HG03521 (cell line): ENCODE results near the gene RNF222.
"Not testable (repeated sequence)": the region's sequence is repeated elsewhere in the genome, so short reads cannot be mapped to it uniquely, and the experiment has no call there.

Experiments
- ATAC-seq: cut with Tn5 transposase; IDR thresholded peaks from one replicate; pipeline ENCODE4 v1.9.1; 2021; ENCODE audit warnings: mild to moderate bottlenecking, moderate library complexity; ENCODE audit not compliant: unreplicated experiment

Gene RNF222

GRCh38 chr17:8382880-8383142 lies 14.8 kb downstream of the RNF222 start:
- ATAC-seq = no peak

GRCh38 chr17:8382052-8382879 lies 15.4 kb downstream of the RNF222 start:
- no peak for ATAC-seq

GRCh38 chr17:8380049-8380448 lies 17.6 kb downstream of the RNF222 start:
- no peak for ATAC-seq

DNA sequence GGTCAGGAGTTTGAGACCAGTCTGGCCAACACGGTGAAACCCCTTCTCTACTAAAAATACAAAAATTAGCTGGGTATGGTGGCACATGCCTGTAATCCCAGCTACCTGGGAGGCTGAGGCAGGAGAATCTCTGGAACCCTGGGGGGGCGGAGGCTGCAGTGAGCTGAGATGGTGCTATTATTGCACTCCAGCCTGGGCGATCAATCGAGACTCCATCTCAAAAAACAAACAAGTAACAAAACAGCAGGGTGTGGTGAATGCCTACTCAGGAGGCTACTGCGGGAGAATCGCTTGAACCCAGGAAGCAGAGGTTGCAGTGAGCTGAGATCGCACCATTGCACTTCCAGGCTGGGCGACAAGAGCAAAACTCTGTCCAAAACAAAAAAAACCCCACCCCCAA lies 19.5 kb downstream of the RNF222 start:
- not testable (repeated sequence) for ATAC-seq

GRCh38 chr17:8377422-8377821 lies 20.2 kb downstream of the RNF222 start:
- no peak for ATAC-seq

- ATAC-seq = peak; percentile 93
Measured at GRCh38 chr17:8376271-8377067, 21.2 kb downstream of the RNF222 start, which contains the start of gene KRABD2. Gene KRABD2, minus strand, starts transcription at chr17:8376704.

DNA sequence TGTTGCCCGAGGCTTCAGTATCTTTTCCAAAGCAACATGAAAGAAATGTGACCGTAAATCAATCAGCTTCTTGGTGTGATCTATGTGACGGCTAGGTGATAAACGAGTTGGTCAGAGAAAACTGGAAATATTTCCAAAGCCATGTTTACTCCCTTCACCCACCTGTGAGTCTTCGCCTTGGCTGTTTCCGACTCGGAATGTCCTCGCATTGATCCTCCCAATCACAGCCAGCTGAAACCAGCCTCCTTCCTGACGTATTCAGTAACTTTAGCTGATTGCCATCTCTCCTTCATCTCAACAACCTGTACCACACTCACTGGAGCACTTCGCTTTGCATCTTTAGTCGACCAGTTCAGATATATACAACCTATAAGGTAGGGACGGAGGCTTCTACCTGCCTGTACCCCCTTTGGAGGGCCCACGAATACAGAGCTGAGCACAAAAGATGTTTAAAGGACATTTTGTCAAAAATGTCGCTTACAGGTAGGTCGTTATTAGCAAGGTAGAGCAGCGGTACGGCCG lies 21.8 kb downstream of the RNF222 start:
- ATAC-seq = no peak

DNA sequence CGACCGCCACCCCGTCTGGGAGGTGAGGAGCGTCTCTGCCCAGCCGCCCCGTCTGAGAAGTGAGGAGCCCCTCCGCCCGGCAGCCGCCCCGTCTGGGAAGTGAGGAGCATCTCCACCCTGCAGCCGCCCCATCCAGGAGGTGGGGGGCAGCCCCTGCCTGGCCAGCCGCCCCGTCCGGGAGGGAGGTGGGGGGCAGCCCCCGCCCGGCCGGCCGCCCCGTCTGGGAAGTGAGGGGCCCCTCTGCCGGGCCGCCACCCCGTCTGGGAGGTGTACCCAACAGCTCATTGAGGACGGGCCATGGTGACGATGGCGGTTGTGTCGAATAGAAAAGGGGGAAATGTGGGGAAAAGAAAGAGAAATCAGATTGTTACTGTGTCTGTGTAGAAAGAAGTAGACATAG lies 23.8 kb downstream of the RNF222 start:
- not testable (repeated sequence) for ATAC-seq

DNA sequence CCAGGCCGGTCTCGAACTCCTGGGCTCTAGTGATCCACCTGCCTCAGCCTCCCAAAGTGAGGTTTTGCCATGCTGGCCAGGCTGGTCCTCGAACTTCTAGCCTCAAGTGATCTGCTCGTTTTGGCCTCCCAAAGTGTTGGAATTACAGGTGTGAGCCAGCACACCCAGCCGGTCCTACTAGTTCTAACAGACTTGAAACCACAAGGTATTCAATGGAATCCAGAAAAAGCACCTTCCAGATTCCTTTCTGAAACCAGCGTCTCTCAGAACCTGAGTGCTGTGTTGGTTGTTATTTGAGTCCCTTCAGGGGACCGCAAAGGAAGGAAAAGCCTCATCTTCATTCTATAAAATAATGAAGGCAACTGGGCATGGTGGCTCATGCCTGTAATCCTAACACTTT lies 25.2 kb downstream of the RNF222 start:
- ATAC-seq = no peak

- ATAC-seq = no peak
Measured at GRCh38 chr17:8371786-8372185, 25.8 kb downstream of the RNF222 start.

GRCh38 chr17:8369944-8370343 lies 27.7 kb downstream of the RNF222 start:
- no peak for ATAC-seq

GRCh38 chr17:8368193-8368592 lies 29.4 kb downstream of the RNF222 start:
- no peak for ATAC-seq

DNA sequence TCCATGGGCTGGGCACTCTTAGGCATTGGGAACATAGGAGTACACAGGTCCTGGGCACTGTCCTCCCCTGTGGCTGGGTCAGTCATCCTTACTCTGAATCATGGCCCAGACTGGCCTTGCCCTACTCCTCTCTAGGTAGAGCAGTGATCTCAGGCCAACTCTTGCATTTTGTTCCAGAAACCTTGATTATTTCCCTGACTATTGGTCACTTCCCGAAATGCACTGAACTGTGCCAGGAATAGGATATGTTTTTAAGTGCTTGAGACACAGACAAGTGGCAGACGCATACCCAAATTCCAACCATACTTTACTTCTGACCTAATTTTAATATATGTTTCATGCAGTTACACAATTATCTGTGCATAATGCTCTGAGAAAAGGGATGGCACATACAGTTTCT lies 31.4 kb downstream of the RNF222 start:
- no peak for ATAC-seq

- no peak for ATAC-seq
Measured at GRCh38 chr17:8365143-8365542, 32.5 kb downstream of the RNF222 start.

DNA sequence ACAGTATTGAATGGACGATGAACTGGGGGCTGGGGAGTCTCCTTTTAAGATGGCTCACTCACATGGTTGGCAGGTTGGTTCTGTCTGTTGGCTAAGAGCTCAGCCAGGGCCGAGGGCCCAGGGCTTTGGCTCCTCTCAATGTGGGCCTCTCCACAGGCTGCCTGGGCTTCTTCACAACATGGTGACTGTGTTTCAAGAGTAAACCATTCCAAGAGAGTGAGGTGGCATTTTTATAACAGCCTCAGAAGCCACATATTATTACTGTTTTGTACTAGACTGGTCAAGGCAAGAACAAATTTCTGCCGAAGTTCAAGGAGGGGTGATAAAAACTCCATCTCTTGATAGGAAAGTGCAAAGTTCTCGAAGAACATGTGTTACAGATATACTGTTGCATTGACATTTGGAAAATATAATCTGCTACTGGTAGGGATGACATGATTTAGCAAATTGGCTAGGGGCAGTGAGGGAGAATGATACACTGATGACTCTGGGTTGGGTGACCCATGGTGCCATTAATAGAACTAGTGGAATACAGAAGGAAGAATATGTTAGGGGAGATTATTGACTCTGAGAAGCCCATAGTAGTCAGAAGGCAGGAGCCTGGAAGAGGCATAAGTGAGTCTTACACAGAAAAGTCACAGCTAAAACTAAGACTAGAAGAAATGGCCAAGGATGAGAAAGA lies 34.8 kb downstream of the RNF222 start:
- ATAC-seq = no peak

DNA sequence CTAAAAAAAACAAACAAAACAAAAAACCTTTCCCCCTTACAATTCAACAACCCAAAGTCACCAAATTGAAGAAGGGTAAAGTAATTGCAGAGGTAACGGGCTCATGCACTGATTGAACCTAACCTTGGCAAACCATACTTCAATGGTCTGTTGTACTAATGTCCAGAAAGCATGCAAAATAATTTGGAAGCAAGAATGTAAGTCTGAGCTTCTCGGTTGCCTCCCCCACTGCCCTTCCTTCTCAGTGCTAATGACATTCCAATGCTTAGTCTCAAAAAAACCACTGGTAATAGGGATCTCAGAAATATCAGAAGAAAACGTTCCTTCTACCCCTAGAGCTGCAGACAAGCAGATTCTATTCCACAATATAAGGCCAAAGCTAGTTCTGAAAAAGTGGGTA lies 36.9 kb downstream of the RNF222 start:
- ATAC-seq = no peak

DNA sequence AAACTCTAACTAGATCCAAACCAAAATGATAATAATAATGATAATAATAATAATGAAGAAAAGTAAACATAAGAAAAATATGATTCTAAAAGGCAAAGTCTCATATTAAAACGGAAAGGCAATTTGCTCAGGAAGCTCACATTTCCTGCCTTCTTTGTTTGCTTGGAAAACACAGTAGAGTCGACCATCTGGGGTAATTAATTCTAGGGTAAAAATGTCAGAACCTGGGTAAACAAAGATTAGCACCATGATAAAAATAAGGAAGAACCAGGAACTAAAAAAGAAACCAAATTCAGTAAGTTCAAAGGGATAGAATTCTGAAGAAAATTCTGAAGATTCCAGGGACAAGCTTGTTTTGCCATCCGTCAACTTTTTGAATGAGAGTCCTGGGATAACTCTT lies 37.4 kb downstream of the RNF222 start:
- no peak for ATAC-seq

DNA sequence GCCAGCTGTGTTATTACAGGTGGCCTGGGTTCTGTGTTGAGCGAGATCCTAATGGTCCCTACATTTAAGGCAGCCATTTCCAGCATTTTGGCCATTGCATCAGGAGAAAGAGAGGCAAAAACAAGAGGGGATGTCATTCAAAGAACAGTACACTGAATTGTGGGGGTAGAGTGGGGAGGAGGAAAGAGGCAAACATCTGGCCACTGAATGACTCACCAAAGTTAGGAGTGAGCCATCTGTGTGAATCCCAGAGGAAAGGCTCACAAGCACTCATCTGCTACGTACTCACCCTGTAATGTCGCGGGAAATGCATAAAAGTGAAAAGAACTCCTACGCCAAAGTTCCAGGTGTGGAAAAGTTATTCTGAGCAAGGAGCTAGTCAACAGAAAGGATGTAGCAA lies 37.9 kb downstream of the RNF222 start:
- no peak for ATAC-seq

DNA sequence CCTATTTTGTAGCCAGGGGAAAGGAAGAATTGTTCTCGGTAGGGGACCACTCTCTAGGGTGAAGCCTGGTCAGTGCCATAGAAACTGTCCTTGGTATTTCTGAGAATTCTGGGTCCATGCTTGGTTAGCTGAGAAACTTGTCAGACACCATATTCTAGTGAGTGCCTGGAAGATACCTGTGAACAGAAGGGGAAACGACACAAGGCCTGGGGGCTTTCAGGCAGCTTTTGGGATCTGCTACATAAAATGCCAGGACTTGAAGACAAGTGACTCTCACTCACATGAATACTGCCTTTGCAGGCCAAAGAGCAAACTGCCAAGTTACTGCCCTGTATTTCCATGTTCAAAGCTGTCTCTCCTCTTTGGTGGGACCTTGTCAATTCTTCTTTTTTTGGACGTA lies 39.7 kb downstream of the RNF222 start:
- no peak for ATAC-seq

- ATAC-seq = no peak
Measured at GRCh38 chr17:8354236-8354635, 43.4 kb downstream of the RNF222 start.

GRCh38 chr17:8353736-8354135 lies 43.9 kb downstream of the RNF222 start:
- no peak for ATAC-seq

DNA sequence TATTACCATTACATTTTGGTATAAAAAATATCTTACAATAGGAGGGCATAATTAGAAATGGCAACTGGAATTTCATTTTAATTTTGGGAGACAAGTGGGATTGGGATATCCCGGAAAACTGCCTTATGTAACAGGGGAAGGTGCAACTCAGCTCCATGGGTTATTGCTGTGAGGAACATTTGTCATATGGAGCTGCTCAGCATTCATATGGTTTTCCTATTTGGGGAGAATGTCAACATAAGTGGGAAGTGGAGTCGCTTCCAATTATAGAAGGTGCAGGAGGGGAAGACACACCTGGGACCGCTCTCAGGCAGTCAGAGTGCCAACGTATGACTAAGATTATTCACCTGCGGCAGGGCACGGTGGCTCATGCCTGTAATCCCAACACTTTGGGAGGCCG lies 47.3 kb downstream of the RNF222 start:
- no peak for ATAC-seq
